Smooth muscle cell of the brain vasculature (primary cell): ENCODE measurements around the gene GALNT6.

Experiments
- DNase-seq: peaks from one replicate; pipeline ENCODE4 v3.0.0-alpha.2; 2012; ENCODE audit warnings: low read depth, low spot score

GALNT6 gene

DNA sequence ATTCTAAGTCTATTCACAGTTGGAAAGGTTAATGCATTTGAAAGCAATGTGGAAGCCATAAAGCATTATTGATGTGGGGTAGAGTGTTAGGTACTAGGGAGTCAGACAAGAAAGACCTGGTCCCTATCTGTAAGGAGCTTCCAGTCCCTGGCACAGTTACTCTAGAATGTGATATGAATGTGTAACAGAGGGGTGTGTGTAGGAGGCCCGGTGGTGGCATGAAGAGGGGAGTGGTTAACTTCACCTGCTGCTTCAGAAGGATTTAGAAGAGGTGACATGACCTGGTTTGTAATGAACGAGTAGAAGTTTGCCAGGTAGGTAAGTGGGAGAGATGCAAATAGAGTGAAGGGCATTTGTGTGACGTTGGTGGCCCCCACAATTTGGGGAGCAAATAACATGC, 15.1 kb upstream of the GALNT6 start:
- DNase-seq: no peak

DNA sequence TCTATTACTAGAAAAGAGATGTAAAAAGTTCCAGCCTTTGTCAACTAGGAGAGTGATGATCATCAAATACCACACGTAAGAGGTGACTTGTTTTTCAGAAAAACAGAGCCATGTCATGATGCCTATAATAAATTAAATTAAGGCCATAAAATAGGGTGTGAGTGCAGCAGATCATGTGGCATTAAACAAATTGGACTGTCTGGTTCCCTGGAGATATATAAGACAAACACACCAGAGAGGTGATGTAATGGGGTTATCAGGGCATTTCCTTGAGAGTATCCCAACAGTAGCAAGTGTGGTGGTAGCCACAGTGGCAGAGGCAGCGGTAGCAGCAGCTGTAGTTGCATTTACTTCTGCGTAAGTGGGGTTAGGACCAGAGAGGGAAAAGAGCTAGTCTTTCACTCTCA, 14.6 kb upstream of the GALNT6 start:
- no peak for DNase-seq

DNA sequence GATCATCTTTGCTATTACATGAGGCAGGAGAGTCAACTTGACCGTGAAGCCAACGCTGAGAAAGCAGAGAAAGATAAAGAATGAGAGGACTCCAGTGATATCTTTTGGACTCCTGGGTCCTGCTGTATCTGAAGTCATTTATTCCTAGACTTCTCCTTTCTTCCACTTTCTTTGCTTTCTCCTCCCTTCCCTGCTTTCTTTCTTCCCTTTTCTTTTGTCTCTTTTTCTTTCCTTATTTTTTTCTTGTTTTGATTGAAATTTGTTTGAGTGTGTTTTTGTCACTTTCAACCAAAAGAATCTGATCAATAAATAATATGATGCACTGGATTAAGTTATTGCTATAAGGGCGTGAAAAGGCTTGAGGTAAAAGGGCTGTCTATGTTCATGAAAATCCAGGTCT, 13.4 kb upstream of the GALNT6 start:
- DNase-seq: no peak

DNA sequence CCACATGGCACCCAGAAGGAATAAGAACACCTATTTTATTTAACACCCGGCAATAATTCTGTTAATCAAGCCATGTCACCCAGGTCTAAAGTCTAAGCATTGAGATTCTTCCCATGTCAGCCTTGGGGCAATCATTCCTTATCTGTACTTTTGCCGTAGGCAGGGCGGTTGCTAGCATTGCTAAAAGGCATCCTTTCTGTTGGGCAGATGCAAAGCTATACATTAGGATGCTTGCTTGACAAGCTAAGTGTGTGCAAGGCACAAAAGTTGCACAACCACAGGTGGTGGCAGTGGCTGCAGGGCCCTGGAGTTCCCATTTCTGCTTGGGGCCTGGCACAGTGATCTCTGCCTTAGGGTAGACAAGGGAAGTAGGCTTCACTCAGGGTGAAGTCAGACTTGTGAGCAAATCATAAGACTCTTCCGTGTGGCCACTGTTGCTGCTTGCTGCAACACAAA, 12.5 kb upstream of the GALNT6 start:
- no peak for DNase-seq

DNA sequence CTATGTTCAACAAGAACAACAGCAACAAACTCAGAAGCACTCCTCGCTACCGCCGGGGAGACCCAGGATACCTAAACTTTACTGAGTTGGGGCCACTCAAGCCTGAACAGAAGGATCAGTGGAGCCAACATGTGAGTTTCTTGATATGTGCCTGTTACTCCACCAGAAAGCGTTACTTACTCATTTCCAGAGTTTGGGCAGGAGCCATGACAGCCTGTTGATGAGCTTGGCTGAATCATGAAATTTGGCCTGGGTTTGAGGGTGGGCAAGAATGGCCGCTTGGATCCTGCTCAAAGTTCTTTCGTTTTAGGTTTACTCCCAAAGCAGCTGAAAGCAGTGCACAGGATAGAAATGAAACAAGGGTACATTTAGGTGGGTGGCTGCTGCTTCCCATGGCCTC, 12.0 kb upstream of the GALNT6 start:
- no peak for DNase-seq

DNA sequence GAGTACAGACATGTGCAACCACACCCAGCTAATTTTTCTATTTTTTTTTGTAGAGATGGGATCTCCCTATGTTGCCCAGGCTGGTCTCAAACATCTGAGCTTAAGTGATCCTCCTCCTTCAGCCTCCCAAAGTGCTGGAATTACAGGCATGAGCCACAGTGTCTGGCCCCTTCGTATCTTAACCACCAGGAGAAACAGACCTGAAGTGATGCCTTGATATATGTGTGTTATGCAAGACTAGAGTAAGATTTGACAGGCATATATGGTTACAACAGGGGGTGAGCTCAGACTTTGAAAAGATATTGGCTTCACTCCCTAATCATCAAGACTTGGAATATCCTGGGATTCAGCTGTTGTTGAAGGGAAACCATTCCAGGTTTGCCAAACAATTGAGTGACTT, 10.7 kb upstream of the GALNT6 start:
- DNase-seq: no peak

DNA sequence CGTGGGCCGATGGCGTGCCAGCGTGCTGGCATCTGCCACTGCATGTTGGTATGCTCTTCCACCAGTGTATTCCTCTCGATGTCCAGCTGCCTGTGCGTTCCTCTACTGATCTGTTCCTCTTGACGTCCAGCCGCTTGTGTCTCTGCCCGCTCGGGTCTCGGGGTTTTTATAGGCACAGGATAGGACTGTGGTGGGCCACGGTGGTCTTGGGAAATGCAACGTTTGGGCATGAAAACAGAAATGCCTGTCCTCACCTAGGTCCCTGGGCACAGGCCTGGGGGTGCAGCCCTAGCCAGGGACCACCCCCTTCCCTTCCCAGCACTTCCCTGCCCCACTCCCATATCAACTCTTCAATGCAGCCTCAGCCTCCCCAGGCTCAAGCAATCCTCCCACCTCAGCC, 10.3 kb upstream of the GALNT6 start:
- DNase-seq: no peak

DNA sequence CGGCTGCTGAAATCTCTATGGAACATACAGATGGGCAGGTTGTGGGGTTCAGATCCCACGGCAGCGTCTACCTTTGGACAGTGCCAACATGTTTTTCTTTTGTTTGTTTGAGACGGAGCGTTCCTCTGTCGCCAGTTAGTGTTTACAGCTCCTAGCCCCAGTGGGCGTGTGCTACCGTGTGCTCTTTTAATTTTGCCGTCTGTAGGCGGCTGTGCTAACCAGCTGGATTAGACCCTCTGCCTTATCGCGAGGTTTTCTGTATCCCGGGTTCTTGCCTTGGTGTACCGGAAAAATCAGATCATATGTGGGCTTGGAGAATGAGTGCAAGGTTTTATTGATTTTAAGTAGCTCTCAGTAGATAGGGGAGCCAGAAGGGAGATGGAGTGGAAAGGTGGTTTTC, 9.8 kb upstream of the GALNT6 start:
- no peak for DNase-seq

DNA sequence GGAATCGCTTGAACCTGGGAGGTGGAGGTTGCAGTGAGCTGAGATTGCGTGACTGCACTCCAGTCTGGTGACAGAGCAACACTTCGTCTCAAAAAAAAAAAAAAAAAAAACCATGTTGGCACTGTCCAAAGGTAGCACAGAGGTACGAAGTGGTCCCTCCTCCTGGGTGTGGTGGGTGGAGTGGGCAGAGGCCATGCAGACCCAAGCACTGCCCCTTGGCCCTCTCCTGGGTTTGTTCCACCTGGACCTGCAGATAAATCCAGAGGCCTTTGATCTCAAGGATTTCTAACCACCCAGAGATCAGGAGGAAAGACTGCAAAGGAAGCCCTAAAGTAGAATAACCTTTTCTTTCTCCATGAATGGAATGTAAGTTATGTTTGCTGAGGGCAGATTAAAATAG, 8.7 kb upstream of the GALNT6 start:
- no peak for DNase-seq

DNA sequence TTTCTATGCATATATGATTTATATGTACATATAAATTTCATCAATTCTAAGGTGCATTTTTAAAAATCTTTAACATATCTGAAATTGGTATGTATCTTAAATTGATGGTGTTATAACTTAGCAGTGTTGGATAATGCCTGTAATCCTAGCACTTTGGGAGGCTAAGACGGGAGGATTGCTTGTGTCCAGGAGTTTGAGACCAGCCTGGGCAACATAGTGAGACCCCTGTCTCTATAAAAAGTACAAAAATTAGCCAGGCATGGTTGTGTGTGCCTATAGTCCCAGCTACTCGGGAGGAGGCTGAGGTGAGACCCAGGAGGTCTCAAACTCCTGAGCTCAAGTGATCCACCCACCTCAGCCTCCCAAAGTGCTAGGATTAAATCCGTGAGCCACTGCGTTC, 6.5 kb upstream of the GALNT6 start:
- no peak for DNase-seq

DNA sequence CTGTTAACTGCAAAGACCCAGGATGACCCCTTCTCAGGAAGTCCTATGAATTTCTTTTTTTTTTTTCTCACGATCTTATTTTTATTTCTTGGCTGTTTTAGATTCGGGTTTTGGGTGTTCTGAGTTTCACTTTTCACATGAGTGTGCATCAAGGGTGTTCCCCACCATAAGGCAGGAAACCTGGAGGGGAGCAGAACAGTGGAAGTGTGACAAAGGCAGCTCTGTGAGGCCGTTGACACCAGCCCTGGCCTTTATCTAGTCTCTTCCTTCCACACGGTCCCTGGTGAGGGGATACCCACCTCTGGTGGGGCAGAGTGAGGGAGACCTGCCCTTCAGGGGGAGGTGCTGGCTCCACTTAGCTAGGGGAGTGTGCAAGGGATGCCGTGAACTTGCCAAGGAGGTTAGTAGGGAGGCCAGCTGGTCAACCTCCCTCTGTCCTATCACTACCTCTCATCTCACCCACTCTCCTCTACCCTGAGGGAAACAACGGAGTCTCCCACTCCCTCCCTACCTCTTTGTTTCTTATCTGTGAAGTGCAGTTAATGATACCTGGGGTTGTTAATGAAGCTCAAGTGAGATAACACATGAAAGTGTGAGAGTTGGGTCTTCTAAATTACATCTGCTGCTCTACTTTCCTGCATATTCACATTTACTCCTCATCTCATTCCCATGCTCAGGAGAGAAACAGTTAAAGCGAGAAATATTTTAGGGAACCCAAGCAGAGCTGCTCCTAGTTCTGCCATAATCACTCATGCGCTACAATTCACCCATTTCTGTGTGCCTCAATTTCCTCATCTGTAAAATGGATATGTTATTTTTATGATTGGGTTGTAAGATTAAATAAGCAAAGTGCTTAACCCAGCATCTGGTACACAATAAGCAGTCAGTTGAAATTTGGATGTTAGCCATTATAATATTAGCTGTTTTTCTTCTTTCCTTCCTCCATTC, 4.4 kb upstream of the GALNT6 start:
- no peak for DNase-seq

DNA sequence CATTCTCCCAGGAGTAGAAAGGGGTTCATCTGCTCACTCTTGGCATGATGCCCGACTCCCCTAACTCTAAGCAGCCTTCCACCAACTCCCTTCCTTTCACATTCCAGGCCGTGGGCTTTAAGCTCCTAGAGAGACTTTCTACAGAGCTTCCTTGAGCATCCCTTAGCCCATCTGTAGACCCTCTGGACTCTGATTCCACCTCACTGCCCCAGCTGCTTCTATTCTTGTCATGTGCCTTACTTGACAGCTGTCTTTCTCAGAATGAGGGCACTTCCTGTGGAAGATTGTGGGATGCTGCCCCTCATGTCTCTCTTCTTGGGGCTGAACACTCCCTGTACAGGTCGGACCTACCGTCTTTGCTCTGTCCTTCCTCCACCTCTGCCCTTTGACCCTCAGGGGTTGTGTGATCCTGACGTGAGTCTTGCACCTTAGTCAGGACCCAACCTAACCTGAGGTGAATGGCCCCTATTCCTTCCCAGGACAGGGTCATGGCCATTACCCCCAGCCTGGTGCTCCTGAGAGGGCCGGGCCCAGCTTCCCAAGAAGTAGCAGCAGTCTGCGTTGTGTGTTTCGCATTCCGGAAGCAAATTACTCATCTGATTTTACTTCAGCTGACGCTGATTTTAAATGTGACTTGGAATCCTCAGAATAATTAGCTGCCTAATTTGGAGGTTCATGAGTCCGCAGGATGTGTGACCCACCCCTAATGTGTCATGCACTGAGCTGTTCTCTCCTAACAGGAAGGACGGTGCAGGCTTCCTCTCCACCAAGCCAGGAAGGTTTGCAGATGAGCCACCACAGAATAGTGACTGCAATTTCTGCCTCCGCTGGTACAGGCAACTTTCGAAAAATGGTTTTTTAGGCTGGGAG, 2.7 kb upstream of the GALNT6 start:
- no peak for DNase-seq

DNA sequence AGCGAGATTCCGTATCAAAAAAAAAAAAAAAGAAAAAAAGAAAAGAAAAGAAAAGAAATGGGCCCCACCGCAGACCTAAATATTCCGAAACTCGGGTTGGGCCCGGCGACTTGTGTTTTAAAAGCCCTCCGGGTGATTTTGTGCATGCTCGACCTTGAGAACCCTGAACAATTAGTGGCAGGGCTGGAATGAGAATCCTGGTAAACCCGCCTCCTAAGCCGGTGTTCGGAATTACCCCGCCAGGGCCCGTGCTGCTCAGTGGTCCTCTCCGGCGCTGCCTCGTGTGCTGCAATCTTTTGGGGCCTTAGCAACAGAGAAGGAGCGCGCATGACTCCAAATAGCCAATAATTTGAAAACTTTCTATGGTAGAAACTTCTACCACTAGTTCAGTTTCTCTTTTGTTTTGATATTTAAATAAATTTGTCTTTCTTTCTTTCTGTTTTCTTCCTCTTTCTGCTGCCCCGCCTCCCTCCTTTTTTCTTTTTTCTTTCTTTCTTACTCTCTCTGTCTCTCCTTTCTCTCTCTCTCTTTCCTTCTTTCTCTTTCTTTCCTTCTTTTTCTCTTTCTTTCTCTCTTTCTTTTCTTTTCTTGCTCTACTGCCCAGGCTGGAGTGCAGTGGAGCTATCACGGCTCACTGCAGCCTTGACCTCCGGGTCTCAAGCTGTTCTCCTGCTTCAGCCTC, 1.5 kb upstream of the GALNT6 start:
- DNase-seq: no peak

DNA sequence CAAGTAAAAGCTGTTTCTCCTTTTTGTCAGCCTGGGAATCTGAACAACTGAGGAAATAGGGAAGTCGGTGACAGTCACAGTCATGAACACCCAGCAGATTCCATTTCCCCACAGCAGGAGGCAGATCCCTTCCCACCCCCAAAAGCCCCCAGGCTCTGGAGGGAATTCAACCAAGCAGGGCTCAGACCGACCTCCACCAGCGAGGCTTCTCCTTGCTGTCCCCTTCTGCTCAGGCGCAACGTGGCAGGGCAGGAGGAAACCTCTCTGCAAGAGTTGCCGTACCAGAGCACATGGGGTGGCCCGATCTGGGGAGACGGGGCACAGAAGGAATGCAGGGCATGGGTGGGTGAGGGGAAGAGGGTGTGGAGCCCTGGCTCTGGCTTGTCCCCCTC, 319 bp downstream of the GALNT6 start:
- no peak for DNase-seq

DNA sequence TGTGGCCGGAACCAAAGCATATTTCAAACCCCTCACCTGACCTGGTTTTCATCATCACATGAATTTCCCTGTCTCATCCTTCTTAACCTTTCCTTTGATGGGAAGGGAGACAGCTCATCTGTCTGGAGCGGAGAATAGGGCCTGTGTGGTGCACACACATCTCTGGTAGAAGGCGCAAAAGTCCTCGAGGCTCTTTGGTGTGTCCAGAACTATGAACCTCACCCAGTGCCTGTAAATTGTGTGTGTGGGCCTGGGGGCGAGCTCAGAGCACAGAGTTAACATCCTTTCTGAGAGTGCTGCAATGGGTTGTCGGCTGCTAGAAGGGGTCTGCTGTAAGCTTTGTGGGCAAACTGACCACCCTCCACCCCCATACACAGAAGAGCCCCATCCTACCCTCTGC, 749 bp downstream of the GALNT6 start:
- DNase-seq: no peak

DNA sequence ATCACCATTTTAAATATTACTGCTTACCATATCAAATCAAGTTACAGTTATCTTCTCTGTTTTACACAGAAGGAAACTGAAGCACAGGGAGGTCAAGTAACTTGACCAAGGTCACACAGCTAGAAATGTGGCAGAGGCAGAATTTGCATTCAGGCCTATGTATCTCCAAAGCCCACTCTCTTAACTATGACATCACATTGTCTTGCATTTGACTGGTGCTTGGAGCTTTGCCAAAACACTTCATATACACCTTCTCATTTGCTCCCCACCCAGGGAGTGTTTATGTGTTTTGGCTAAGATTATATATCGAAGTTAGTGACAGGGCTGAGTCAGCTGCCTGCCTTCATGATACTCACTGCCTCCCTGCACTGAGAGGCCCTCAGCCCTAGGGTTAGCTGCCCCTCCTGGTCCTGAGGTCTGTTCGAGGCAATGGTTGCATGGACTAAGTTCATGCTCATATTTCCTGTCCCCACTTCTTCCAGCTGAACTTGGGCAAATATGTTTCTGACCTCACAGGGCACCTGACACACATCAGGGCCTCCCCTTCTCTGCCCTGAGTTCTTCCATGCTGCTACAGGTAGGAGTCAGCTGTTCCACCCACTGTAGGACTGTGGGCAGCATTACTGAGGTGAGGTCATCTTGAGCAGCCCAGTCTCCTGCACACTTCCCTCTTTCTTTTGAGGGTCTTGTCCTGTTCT, 1.8 kb downstream of the GALNT6 start:
- no peak for DNase-seq

DNA sequence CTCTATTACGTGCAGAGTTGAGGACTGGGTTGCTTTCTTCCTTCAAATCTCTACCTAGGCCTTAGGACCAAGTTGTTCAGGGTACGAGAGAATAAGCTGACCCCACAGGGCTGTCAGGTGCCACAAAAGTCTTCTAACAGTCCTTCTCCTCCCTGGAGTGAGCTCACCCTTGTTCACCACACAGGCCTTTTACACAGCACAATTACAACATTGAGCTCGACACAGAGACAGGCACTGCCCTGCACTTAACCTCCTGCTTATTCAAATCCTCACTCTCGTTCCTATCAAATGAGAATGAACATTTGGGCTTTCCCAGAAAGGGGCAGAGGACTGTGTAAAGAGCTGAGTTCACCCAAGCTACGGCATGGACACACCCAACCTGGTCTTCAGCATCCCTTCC, 2.4 kb downstream of the GALNT6 start:
- no peak for DNase-seq

DNA sequence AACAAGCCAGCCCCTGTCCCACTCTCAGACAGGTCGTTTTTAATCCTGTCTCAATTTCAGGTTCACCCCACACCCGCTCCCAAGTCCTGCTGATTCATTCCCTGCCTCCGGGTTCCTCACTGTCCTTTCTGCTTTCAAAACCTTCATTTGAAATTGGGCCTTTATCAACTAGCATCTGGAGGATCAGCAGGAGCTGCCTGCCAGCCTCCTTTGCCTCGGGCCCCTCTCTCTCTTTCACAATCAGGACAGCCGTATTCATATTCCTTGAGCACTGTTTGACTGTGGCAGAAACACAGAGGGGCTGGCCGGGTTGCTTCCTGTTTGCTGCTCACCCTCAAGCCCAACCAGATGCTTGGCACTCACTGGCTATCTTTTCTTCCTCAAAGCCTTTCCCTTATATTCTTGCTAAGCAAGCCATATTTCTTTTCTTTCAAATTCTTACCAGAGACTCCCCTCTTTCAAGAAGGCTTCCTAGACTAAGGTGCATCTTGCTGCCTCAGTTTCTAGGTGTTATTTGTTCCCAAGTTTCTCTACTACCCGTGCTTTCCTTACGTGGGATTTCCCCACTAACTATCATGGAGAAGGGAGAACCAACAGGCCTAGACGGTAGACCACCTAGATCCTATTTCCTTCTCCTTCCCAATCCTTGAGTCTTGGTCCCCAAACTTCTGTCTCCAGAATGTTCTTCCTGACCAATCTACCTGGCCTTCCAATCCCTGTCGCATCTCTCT, 3.0 kb downstream of the GALNT6 start:
- no peak for DNase-seq

DNA sequence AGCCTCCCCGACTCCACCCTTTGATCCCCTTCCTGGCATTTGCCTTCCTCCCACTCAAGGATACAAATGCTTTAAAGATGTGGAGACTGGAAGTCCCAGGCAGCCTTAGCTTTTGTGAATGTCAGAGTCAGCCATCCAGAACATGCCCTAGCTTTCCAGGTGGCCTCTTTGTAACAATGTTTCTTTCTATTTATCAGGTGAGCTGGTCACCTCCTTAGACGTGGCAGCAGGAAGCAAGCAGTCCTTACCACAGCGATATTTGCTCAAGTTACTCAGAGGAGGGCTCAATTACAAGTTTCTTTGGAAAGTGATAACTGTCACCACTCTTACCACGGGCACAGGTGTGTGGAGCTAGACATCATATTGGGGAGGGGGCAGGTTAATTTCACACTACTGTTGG, 4.9 kb downstream of the GALNT6 start:
- DNase-seq: no peak

DNA sequence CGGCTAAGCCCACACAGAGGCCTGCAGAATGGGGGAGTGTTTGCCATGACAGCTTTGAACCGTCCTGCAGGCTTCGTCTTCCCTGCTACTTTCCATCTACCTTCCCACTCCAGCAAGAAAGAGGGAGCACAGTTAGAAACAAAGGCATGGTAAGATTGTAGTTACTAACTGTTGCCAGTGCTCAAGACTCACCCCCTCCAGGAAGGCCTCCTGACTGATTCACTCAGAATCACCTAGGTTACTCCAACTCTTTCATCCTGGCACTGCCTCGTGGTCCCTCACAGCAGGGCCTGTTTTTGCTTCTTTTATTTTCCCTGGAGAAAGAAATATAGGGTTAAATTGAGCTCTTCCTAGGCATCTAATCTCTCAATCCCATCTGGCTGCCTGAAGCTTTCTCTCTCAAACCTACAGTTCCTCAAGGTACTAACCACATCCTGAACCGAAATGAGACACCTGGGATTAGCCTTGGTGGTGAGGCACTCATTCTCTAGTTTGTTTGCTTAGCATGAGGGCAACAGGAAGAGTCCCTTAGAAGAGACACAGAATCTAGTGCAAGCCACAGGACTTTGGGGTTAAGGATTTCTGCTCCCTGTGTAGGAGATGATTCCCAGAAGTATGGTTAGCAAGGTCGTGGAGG, 7.8 kb downstream of the GALNT6 start:
- no peak for DNase-seq
